Mammary epithelial cell (primary cell): Measurements from ENCODE around the gene GJA3.

Source experiments
- EZH2 ChIP-seq: IDR thresholded peaks from 2 replicates; pipeline ENCODE4 v1.6.1; 2012; ENCODE audit warnings: low read length, inconsistent platforms, borderline replicate concordance
- TF ChIP-seq, protein P1 (sequence below), 2 donors: IDR thresholded peaks in 1 of 2; conservative IDR thresholded peaks in 1 of 2; 2 replicates each; pipeline ENCODE4 v1.5.1; 2011 to 2012; ENCODE audit warnings: inconsistent platforms in 2 of 2, low read length in 2 of 2, mild to moderate bottlenecking in 2 of 2, control low read depth in 1 of 2, low read depth in 1 of 2; ENCODE audit not compliant: insufficient read depth in 1 of 2; ENCODE audit errors: extremely low read depth in 1 of 2

- TF ChIP-seq, protein P1, sequence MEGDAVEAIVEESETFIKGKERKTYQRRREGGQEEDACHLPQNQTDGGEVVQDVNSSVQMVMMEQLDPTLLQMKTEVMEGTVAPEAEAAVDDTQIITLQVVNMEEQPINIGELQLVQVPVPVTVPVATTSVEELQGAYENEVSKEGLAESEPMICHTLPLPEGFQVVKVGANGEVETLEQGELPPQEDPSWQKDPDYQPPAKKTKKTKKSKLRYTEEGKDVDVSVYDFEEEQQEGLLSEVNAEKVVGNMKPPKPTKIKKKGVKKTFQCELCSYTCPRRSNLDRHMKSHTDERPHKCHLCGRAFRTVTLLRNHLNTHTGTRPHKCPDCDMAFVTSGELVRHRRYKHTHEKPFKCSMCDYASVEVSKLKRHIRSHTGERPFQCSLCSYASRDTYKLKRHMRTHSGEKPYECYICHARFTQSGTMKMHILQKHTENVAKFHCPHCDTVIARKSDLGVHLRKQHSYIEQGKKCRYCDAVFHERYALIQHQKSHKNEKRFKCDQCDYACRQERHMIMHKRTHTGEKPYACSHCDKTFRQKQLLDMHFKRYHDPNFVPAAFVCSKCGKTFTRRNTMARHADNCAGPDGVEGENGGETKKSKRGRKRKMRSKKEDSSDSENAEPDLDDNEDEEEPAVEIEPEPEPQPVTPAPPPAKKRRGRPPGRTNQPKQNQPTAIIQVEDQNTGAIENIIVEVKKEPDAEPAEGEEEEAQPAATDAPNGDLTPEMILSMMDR (conservative IDR thresholded peaks at IDR 0.05 in 1 of 2, IDR thresholded peaks at IDR 0.05 in 1 of 2; ENCODE audit: extremely low read depth in 1 of 2, insufficient read depth in 1 of 2, low read depth in 1 of 2, low read length in 2 of 2) = no peak
- TF ChIP-seq EZH2 = no peak
Measured at GRCh38 chr13:20186771-20187170, 25.9 kb upstream of the GJA3 start.
